A549 (cell line): Measurements from ENCODE around the gene FGF5.

Source experiments
- CBX8 ChIP-seq: fragments of 200-600 bp; sonication (generic); IDR thresholded peaks from 2 replicates; pipeline ENCODE4 v1.6.1; 2016
- CEBPB ChIP-seq, 2 experiments: fragments of >200 bp in 1 of 2; sonication (Bioruptor Twin) in 1 of 2; formaldehyde crosslinking in 1 of 2; IDR thresholded peaks; 2 replicates each; pipeline ENCODE4 v1.6.1; 2012 to 2016
- EP300 ChIP-seq, 2 experiments: fragments of >200 bp; sonication (Bioruptor Twin); formaldehyde crosslinking; IDR thresholded peaks; 2 replicates in 1 of 2; 3 replicates in 1 of 2; pipeline ENCODE4 v1.6.1; 2016 to 2017
- POLR2A ChIP-seq: IDR thresholded peaks from 2 replicates; pipeline ENCODE4 v1.6.1; 2012; ENCODE audit warnings: mild to moderate bottlenecking, low read length
- SMC3 ChIP-seq: fragments of >200 bp; sonication (Bioruptor Twin); formaldehyde crosslinking; IDR thresholded peaks from 3 replicates; pipeline ENCODE4 v1.6.1; 2018; ENCODE audit warnings: inconsistent platforms
- TF ChIP-seq, protein P1 (sequence below): fragments of >200 bp; sonication (Bioruptor Twin); formaldehyde crosslinking; IDR thresholded peaks from 3 replicates; pipeline ENCODE4 v1.5.1; 2016
- TF ChIP-seq, protein P2 (sequence below): fragments of 150-350 bp; IDR thresholded peaks from 2 replicates; pipeline ENCODE4 v1.6.1; 2014; ENCODE audit warnings: low read depth, mild to moderate bottlenecking, low read length

DNA sequence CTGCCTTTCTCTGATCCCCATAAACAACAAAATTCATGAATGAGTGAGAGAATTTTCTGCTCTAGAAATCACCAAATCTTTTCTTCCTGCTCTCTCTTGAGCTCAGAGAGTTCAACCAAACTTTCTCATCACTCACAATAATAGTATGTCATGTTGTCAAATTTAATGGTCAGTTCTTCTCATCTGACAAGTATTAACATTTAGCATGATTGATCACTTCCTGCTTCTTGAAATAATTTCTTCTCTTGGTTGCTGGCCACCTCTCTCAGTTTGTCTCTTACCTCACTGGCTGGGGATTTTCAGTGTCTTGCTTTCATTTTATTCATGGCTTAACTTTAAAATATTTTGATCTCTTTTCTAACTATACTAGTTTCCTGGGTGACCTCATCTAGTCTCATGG is 25.5 kb upstream of the FGF5 start:
- no peak for TF ChIP-seq SMC3
- TF ChIP-seq CEBPB (IDR thresholded peaks at IDR 0.05) = no peak
- TF ChIP-seq, protein P1, sequence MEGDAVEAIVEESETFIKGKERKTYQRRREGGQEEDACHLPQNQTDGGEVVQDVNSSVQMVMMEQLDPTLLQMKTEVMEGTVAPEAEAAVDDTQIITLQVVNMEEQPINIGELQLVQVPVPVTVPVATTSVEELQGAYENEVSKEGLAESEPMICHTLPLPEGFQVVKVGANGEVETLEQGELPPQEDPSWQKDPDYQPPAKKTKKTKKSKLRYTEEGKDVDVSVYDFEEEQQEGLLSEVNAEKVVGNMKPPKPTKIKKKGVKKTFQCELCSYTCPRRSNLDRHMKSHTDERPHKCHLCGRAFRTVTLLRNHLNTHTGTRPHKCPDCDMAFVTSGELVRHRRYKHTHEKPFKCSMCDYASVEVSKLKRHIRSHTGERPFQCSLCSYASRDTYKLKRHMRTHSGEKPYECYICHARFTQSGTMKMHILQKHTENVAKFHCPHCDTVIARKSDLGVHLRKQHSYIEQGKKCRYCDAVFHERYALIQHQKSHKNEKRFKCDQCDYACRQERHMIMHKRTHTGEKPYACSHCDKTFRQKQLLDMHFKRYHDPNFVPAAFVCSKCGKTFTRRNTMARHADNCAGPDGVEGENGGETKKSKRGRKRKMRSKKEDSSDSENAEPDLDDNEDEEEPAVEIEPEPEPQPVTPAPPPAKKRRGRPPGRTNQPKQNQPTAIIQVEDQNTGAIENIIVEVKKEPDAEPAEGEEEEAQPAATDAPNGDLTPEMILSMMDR = no peak
- TF ChIP-seq, protein P2, sequence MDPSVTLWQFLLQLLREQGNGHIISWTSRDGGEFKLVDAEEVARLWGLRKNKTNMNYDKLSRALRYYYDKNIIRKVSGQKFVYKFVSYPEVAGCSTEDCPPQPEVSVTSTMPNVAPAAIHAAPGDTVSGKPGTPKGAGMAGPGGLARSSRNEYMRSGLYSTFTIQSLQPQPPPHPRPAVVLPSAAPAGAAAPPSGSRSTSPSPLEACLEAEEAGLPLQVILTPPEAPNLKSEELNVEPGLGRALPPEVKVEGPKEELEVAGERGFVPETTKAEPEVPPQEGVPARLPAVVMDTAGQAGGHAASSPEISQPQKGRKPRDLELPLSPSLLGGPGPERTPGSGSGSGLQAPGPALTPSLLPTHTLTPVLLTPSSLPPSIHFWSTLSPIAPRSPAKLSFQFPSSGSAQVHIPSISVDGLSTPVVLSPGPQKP = no peak
- TF ChIP-seq POLR2A = no peak
- TF ChIP-seq EP300 (IDR thresholded peaks at IDR 0.05) = no peak
- no peak for TF ChIP-seq CBX8
